Keratinocyte (primary cell): ENCODE measurements around the gene HPN. TPM values are rescaled to one million over a fixed set of nuclear protein-coding genes. Genes with fewer than 3 reads are reported as not detected.

Experiments
- DNase-seq: peaks from one replicate; pipeline ENCODE4 v3.0.0-alpha.2; 2011; ENCODE audit warnings: low read depth, missing footprints, low spot score
- FAIRE-seq: peaks from 2 replicates; lab custom pipeline; 2011; peaks lifted over from hg19 to GRCh38; lab: Jason Lieb, UNC
- H2AFZ ChIP-seq: 2 replicates; pipeline ENCODE4 v1.6.0; 2012; ENCODE audit warnings: low read length, control low read depth, inconsistent platforms; ENCODE audit not compliant: control insufficient read depth
- H3K27ac ChIP-seq: 2 replicates; pipeline ENCODE4 v1.5.1; 2011; ENCODE audit warnings: low read length; ENCODE audit not compliant: control insufficient read depth, insufficient read depth
- H3K27me3 ChIP-seq: 3 replicates; pipeline ENCODE4 v1.6.0; 2011; ENCODE audit warnings: low read length; ENCODE audit not compliant: control insufficient read depth, insufficient read depth; ENCODE audit errors: extremely low read depth
- H3K36me3 ChIP-seq, 2 experiments: 2 replicates in 1 of 2; 3 replicates in 1 of 2; pipeline ENCODE4 v1.5.1; 2011; ENCODE audit warnings: low read length in 2 of 2, mild to moderate bottlenecking in 1 of 2; ENCODE audit not compliant: control insufficient read depth in 2 of 2, insufficient read depth in 2 of 2; ENCODE audit errors: extremely low read depth in 1 of 2
- H3K4me1 ChIP-seq: 3 replicates; pipeline ENCODE4 v1.5.1; 2011; ENCODE audit warnings: low read length; ENCODE audit not compliant: control insufficient read depth, insufficient read depth; ENCODE audit errors: extremely low read depth
- H3K4me2 ChIP-seq: 3 replicates; pipeline ENCODE4 v1.6.0; 2011; ENCODE audit warnings: low read depth, low read length; ENCODE audit not compliant: control insufficient read depth, insufficient read depth; ENCODE audit errors: extremely low read depth
- H3K4me3 ChIP-seq, 3 experiments: fragments of 200-600 bp in 1 of 3; sonication (generic) in 1 of 3; 2 replicates in 2 of 3; 3 replicates in 1 of 3; pipeline ENCODE4 v1.5.1; 2011 to 2016; ENCODE audit warnings: low read length in 3 of 3, mild to moderate bottlenecking in 3 of 3, control low read depth in 2 of 3, inconsistent platforms in 1 of 3, low read depth in 1 of 3, mixed read lengths in 1 of 3, mixed run types in 1 of 3, moderate library complexity in 1 of 3; ENCODE audit not compliant: control insufficient read depth in 2 of 3, insufficient read depth in 2 of 3; ENCODE audit errors: extremely low read depth in 1 of 3
- H3K79me2 ChIP-seq: 2 replicates; pipeline ENCODE4 v1.6.0; 2012; ENCODE audit warnings: low read length; ENCODE audit not compliant: control insufficient read depth, insufficient read depth
- H3K9ac ChIP-seq: 3 replicates; pipeline ENCODE4 v1.6.0; 2011; ENCODE audit warnings: low read length; ENCODE audit not compliant: control insufficient read depth, insufficient read depth; ENCODE audit errors: extremely low read depth
- H3K9me1 ChIP-seq: 3 replicates; pipeline ENCODE4 v1.6.0; 2011; ENCODE audit warnings: low read length; ENCODE audit not compliant: control insufficient read depth, insufficient read depth; ENCODE audit errors: extremely low read depth
- H3K9me3 ChIP-seq: 2 replicates; pipeline ENCODE4 v1.5.1; 2012; ENCODE audit warnings: low read depth, low read length; ENCODE audit not compliant: control insufficient read depth
- H4K20me1 ChIP-seq: 3 replicates; pipeline ENCODE4 v1.6.0; 2011; ENCODE audit warnings: low read length; ENCODE audit not compliant: control insufficient read depth, insufficient read depth; ENCODE audit errors: extremely low read depth
- CTCF ChIP-seq, 3 experiments: IDR thresholded peaks in 1 of 3; conservative IDR thresholded peaks in 1 of 3; optimal IDR thresholded peaks in 1 of 3; 2 replicates in 2 of 3; 3 replicates in 1 of 3; pipeline versions ENCODE3 to v1.5.1; 2011; ENCODE audit warnings: low read length in 3 of 3, mild to moderate bottlenecking in 3 of 3, moderate library complexity in 2 of 3, control low read depth in 1 of 3, inconsistent platforms in 1 of 3; ENCODE audit not compliant: insufficient read depth in 2 of 3; ENCODE audit errors: extremely low read depth in 1 of 3
- EZH2 ChIP-seq: IDR thresholded peaks from one replicate; pipeline ENCODE4 v1.6.1; 2012; ENCODE audit warnings: inconsistent platforms, mild to moderate bottlenecking, low read length, moderate library complexity
- dilution Hi-C: fragments of 300-500 bp; cut with MboI; formaldehyde crosslinking; loops from one replicate; pipeline ENCODE4 v1.7.0; 2020; ENCODE audit warnings: low sequenced_read_pairs; ENCODE audit not compliant: extremely low pct_ligation_motif_present
- polyA plus RNA-seq, 5 experiments: library from polyadenylated mRNA; depleted of rRNA in 3 of 5; stranded (reverse) in 3 of 5; stranded (forward) in 1 of 5; unstranded in 1 of 5; fragments of >200 nt; gene quantifications; 1 replicate in 1 of 5; 2 replicates in 3 of 5; 3 replicates in 1 of 5; pipeline versions ENCODE4 v1.2.1 to v1.2.3, GENCODE V29; 2011 to 2012; ENCODE audit warnings: missing spikeins in 2 of 5, low read depth in 1 of 5, low replicate concordance in 1 of 5

Gene HPN
- polyA plus RNA-seq, 1 donor (not counting 4 experiments of a cell fraction or from before 2014, with no cell fraction given), result not detected

- no peaks in the 10 kb centered on the region for H3K27me3 ChIP-seq
- no peak overlapping the region for H3K4me2 ChIP-seq
- no peaks in the 10 kb centered on the region for H3K9me1 ChIP-seq
- H2AFZ ChIP-seq, result no peak overlapping the region
- H3K79me2 ChIP-seq, result peaks cover 10% of the 10 kb centered on the region
- H3K36me3 ChIP-seq, result peaks cover 14 to 16% of the 10 kb centered on the region in 2 experiments
- no peak overlapping the region for H3K4me3 ChIP-seq
- H3K27ac ChIP-seq, result no peak overlapping the region
- peaks cover 2% of the 10 kb centered on the region for H4K20me1 ChIP-seq
- TF ChIP-seq CTCF (optimal IDR thresholded peaks at IDR 0.05 in 1 of 3, IDR thresholded peaks at IDR 0.05 in 1 of 3, conservative IDR thresholded peaks at IDR 0.05 in 1 of 3; ENCODE audit: extremely low read depth in 1 of 3, insufficient read depth in 2 of 3, low read length in 3 of 3) (no peak), EZH2 (no peak)
- dilution Hi-C loops, result no loop called here
- DNase-seq, result no peak
- no peak for FAIRE-seq
- H3K9ac ChIP-seq, result no peak overlapping the region
- no peaks in the 10 kb centered on the region for H3K9me3 ChIP-seq
- no peaks in the 10 kb centered on the region for H3K4me1 ChIP-seq
These were observed 32.6 kb upstream of the HPN start for GRCh38 chr19:35008891-35009341.

- no peak overlapping the region for H3K4me3 ChIP-seq
- no peaks in the 10 kb centered on the region for H3K9me3 ChIP-seq
- no peaks in the 10 kb centered on the region for H3K4me1 ChIP-seq
- no peaks in the 10 kb centered on the region for H3K27me3 ChIP-seq
- no peak overlapping the region for H2AFZ ChIP-seq
- H3K79me2 ChIP-seq, result peaks cover 3% of the 10 kb centered on the region
- FAIRE-seq (no peak), DNase-seq (no peak)
- H3K9ac ChIP-seq, result no peak overlapping the region
- TF ChIP-seq EZH2 (no peak), CTCF (optimal IDR thresholded peaks at IDR 0.05 in 1 of 3, IDR thresholded peaks at IDR 0.05 in 1 of 3, conservative IDR thresholded peaks at IDR 0.05 in 1 of 3; ENCODE audit: extremely low read depth in 1 of 3, insufficient read depth in 2 of 3, low read length in 3 of 3) (no peak)
- H3K9me1 ChIP-seq, result no peaks in the 10 kb centered on the region
- H3K36me3 ChIP-seq, result peaks cover 16 to 17% of the 10 kb centered on the region in 2 experiments
- dilution Hi-C loops, result no loop called here
- H4K20me1 ChIP-seq, result peaks cover 2% of the 10 kb centered on the region
- no peak overlapping the region for H3K4me2 ChIP-seq
- no peak overlapping the region for H3K27ac ChIP-seq
These were observed 31.8 kb upstream of the HPN start for GRCh38 chr19:35009424-35010415.
